Esophagus muscularis mucosa (tissue), 4 donors: ENCODE measurements around the gene CLDN34. TPM values are rescaled to one million over a fixed set of nuclear protein-coding genes. Genes with fewer than 3 reads are reported as not detected.

Experiments used
- DNase-seq: peaks from one replicate; pipeline ENCODE4 v3.0.0-alpha.2; 2017; ENCODE audit errors: extremely low spot score
- H3K27ac ChIP-seq, 4 donors: fragments of 200-600 bp; sonication (generic); replicated peaks in 1 of 4; 1 replicate in 3 of 4; 2 replicates in 1 of 4; pipeline ENCODE4 v1.5.1; 2016 to 2019; ENCODE audit warnings: mild to moderate bottlenecking in 1 of 4
- H3K27me3 ChIP-seq, 4 donors: fragments of 200-600 bp; sonication (generic); one replicate each; pipeline versions ENCODE4 v1.5.1 to v1.6.0; 2016 to 2019
- H3K36me3 ChIP-seq, 4 donors: fragments of 200-600 bp; sonication (generic); one replicate each; pipeline ENCODE4 v1.5.1; 2016 to 2019
- H3K4me1 ChIP-seq, 4 donors: fragments of 200-600 bp; sonication (generic); one replicate each; pipeline ENCODE4 v1.5.1; 2016 to 2019
- H3K4me3 ChIP-seq, 4 donors: fragments of 200-600 bp; sonication (generic); 1 replicate in 2 of 4; 2 replicates in 2 of 4; pipeline ENCODE4 v1.5.1; 2016 to 2019; ENCODE audit warnings: mild to moderate bottlenecking in 4 of 4, moderate library complexity in 1 of 4
- H3K9me3 ChIP-seq, 4 donors: fragments of 200-600 bp; sonication (generic); 1 replicate in 3 of 4; 2 replicates in 1 of 4; pipeline ENCODE4 v1.5.1; 2016 to 2019
- EP300 ChIP-seq: sonication (generic); formaldehyde crosslinking; IDR thresholded peaks from one replicate; pipeline ENCODE4 v1.6.1; 2017; ENCODE audit warnings: antibody characterized with exemption
- POLR2A ChIP-seq: fragments of 450-650 bp; IDR thresholded peaks from one replicate; pipeline ENCODE4 v1.6.1; 2017; ENCODE audit warnings: antibody characterized with exemption, moderate library complexity, mild to moderate bottlenecking, low read depth
- POLR2AphosphoS5 ChIP-seq, 2 donors: sonication (generic); formaldehyde crosslinking; IDR thresholded peaks; one replicate each; pipeline ENCODE4 v1.6.1; 2017; ENCODE audit warnings: antibody characterized with exemption in 2 of 2
- WGBS: methylation state at CpG from one replicate; pipeline ENCODE4 v1.1.5; 2018; 5-methylcytosine and 5-hydroxymethylcytosine counted together
- intact Hi-C: fragments of 100-400 bp; cut with DNase I; formaldehyde crosslinking; loops from one replicate; pipeline ENCODE4 v1.15.1; 2023
- total RNA-seq, 4 donors: library from RNA; depleted of rRNA; stranded (reverse); fragments of >200 nt; gene quantifications; one replicate each; pipeline versions ENCODE4 v1.1.0 to v1.2.1, GENCODE V29; 2016
- TF ChIP-seq, protein P1 (sequence below), 3 experiments: fragments of 200-600 bp in 2 of 3; fragments of 450-650 bp in 1 of 3; sonication (generic) in 2 of 3; IDR thresholded peaks; one replicate each; pipeline ENCODE4 v1.5.1; 2017 to 2019; ENCODE audit warnings: antibody characterized with exemption in 3 of 3, mild to moderate bottlenecking in 2 of 3, moderate library complexity in 1 of 3

Gene CLDN34
- total RNA-seq, 4 donors from 2014 or later: 0.66 TPM; not detected in 3

DNA sequence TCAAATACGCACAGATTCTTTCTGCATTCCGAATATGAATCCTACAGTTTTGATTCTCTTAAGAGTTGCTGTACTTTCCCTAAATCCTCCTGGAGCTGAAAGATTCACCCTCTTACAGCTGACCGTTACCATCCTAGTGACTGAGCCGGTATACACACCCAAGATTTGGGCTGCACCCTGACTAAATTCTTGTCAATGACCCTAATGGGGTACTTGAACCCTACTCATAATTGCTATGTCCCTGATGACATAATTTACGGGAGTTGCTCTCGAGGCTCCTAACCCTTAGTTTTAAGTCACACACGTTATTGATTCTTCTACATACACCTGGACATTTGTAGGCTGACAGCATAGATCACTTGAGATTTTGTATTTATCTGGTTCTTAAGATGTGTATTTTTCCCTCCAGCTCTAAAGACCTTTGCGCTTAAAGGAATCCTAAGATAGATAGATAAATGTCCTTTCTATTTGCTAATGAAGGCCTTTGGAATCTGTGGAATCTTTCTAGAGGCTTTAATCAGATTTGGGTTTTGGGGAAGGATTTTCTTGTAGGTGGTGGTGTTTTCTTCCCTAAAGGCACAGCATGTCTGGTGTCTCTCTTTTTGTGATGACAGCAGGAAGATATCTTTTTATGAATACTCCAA is 37.8 kb downstream of the CLDN34 start:
- intact Hi-C loops: no loop called here
- Histone ChIP-seq H3K9me3 (no peaks in the 10 kb centered on the region), H3K27ac (no peak overlapping the region), H3K27me3 (no peaks in the 10 kb centered on the region), H3K4me1 (peaks cover 4 to 11% (median 7%) of the 10 kb centered on the region in 4 donors), H3K36me3 (no peaks in the 10 kb centered on the region), H3K4me3 (no peak overlapping the region)
- no peak for DNase-seq
- 87% methylated on average over 8 of the region's 8 CpGs for WGBS
- no peak for TF ChIP-seq EP300
- TF ChIP-seq, protein P1, sequence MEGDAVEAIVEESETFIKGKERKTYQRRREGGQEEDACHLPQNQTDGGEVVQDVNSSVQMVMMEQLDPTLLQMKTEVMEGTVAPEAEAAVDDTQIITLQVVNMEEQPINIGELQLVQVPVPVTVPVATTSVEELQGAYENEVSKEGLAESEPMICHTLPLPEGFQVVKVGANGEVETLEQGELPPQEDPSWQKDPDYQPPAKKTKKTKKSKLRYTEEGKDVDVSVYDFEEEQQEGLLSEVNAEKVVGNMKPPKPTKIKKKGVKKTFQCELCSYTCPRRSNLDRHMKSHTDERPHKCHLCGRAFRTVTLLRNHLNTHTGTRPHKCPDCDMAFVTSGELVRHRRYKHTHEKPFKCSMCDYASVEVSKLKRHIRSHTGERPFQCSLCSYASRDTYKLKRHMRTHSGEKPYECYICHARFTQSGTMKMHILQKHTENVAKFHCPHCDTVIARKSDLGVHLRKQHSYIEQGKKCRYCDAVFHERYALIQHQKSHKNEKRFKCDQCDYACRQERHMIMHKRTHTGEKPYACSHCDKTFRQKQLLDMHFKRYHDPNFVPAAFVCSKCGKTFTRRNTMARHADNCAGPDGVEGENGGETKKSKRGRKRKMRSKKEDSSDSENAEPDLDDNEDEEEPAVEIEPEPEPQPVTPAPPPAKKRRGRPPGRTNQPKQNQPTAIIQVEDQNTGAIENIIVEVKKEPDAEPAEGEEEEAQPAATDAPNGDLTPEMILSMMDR (IDR thresholded peaks at IDR 0.05): no peak
- no peak for TF ChIP-seq POLR2A
- no peak for TF ChIP-seq POLR2AphosphoS5 (IDR thresholded peaks at IDR 0.05)

DNA sequence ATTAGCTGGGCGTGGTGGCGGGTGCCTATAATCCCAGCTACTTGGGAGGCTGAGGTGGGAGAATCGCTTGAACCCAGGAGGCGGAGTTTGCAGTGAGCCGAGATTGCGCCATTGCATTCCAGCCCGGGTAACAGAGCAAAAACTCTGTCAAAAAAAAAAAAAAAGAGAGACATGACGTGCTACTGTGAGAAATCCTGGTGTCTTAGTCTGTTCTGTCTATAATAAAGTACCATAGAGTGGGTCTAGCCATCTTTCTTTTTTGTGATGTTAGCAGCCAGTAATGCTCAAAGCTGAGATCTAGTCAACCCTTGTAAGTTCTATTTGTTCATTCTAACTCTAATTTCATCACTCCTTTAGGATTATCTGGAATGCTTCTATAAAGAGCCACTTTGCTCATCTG is 38.9 kb downstream of the CLDN34 start:
- no peaks in the 10 kb centered on the region for H3K9me3 ChIP-seq
- WGBS: 87% methylated on average over 8 of the region's 8 CpGs
- no peak for TF ChIP-seq EP300
- no peak for TF ChIP-seq POLR2A
- no peak for TF ChIP-seq POLR2AphosphoS5 (IDR thresholded peaks at IDR 0.05)
- TF ChIP-seq, protein P1 (IDR thresholded peaks at IDR 0.05): no peak
- H3K36me3 ChIP-seq: no peaks in the 10 kb centered on the region
- H3K4me3 ChIP-seq: no peak overlapping the region
- DNase-seq: no peak
- H3K27me3 ChIP-seq: no peaks in the 10 kb centered on the region
- intact Hi-C loops: no loop called here
- no peak overlapping the region for H3K27ac ChIP-seq
- H3K4me1 ChIP-seq: peaks cover 10 to 21% (median 14%) of the 10 kb centered on the region in 4 donors

DNA sequence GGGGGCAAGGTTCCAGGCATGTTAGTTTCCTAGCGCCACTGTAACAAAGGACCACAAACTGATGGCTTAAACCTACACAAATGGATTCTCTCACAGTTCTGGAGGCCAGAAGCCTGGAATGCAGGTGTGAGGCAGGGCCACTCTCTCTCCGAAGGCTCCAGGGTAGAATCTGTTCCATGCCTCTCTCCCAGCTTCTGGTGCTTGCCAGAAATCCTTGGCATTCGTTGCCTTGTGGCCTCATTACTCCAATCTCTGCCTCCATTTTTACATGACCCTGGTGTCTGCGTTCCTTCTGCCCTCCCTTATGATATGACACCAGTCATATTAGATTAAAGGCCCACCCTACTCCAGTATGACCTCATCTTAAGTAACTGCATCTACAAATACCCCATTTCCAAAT is 39.6 kb downstream of the CLDN34 start:
- Histone ChIP-seq H3K27ac (no peak overlapping the region), H3K36me3 (no peaks in the 10 kb centered on the region), H3K9me3 (no peaks in the 10 kb centered on the region), H3K4me1 (peaks cover 10 to 19% (median 15%) of the 10 kb centered on the region in 4 donors), H3K4me3 (no peak overlapping the region), H3K27me3 (no peaks in the 10 kb centered on the region)
- WGBS: 68% methylated on average over 4 of the region's 4 CpGs
- intact Hi-C loops: no loop called here
- no peak for DNase-seq
- TF ChIP-seq POLR2A (no peak), POLR2AphosphoS5 (IDR thresholded peaks at IDR 0.05) (no peak)

DNA sequence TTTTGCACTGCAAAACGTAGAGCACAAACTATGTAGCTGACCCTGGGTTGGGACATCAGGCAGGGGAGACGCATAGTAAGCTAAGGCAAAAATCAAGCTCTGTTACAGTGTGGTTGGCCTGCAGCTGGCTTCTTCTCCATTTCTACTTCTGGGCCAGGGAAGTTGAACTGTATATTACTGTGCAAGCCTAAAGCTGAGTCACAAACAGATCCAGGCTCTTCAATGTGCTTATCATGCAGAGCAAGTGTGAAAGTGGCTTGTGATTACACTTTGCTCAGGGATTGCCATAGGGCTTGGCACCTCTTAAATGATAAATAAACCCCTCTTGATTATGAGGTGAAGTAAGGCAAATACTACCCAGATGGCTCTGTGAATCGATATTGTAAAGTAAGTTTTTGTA is 40.5 kb downstream of the CLDN34 start:
- H3K27me3 ChIP-seq: no peaks in the 10 kb centered on the region
- peaks cover 10 to 19% (median 15%) of the 10 kb centered on the region in 4 donors for H3K4me1 ChIP-seq
- intact Hi-C loops: no loop called here
- TF ChIP-seq, protein P1 (IDR thresholded peaks at IDR 0.05): no peak
- TF ChIP-seq EP300 (no peak), POLR2A (no peak), POLR2AphosphoS5 (IDR thresholded peaks at IDR 0.05) (no peak)
- no peaks in the 10 kb centered on the region for H3K9me3 ChIP-seq
- no peak overlapping the region for H3K4me3 ChIP-seq
- no peak overlapping the region for H3K27ac ChIP-seq
- 69% methylated on average over 3 of the region's 3 CpGs for WGBS
- DNase-seq: no peak
- H3K36me3 ChIP-seq: no peaks in the 10 kb centered on the region

DNA sequence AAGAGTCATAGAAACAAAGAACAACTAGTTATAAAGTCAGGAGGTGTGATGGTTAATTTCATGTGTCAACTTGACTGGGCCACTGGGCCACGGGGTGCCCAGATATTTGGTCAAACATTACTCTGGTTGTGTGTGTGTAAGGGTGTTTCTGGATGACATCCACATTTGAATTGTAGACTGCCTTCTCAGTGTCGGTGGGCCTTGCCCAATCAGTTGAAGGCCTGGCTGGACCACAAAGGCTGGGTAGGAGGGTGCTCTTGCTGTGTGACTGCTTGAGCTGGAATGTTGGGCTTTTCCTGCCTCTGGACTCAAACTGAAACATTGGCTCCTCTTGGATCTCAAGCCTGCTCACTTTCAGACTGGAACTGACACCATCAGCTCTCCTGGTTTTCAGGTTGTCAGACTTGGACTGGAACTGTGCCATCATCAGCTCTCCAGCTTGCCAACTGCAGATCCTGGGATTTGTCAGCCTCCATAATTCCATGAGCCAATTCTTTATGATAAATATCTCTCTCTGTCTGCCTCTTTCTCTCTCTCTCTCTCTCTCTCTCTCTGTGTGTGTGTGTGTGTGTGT is 41.4 kb downstream of the CLDN34 start:
- DNase-seq: no peak
- no peaks in the 10 kb centered on the region for H3K27me3 ChIP-seq
- TF ChIP-seq EP300 (no peak), POLR2A (no peak), POLR2AphosphoS5 (IDR thresholded peaks at IDR 0.05) (no peak)
- TF ChIP-seq, protein P1 (IDR thresholded peaks at IDR 0.05): no peak
- no peaks in the 10 kb centered on the region for H3K9me3 ChIP-seq
- H3K36me3 ChIP-seq: no peaks in the 10 kb centered on the region
- peaks cover 10 to 19% (median 16%) of the 10 kb centered on the region in 4 donors for H3K4me1 ChIP-seq
- H3K27ac ChIP-seq: peak overlapping the region in 1 of 4 donors; percentile 14
- intact Hi-C loops: no loop called here
- 80% methylated on average over 2 of the region's 2 CpGs for WGBS
- no peak overlapping the region for H3K4me3 ChIP-seq
